GM12873 (cell line): ENCODE results near the gene AXIN2.

Experiments used
- TF ChIP-seq, protein P1 (sequence below): IDR thresholded peaks from 2 replicates; pipeline ENCODE4 v1.5.1; 2012; ENCODE audit warnings: low read depth, mild to moderate bottlenecking, moderate library complexity, low read length, control low read depth; ENCODE audit not compliant: insufficient read depth; ENCODE audit errors: missing control alignments

Gene AXIN2

DNA sequence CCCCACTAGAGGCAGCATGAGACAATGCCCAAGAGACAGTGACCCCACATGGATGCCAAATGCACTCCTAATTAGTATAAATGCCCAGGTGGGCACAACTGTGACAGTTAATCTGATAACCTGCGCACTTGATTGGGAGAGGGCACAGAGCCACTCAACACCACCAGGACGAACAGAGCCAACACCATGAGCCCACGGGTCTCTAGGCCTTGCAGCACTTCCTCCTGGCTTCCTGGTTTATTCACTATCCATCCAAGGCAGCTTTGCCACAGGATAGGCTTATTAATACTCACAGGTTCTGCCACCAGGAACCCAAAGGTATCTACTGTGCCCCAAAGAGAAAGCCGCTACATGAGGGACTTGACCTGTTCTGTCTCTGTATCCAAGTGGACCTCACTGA lies 14.9 kb downstream of the AXIN2 start:
- TF ChIP-seq, protein P1, sequence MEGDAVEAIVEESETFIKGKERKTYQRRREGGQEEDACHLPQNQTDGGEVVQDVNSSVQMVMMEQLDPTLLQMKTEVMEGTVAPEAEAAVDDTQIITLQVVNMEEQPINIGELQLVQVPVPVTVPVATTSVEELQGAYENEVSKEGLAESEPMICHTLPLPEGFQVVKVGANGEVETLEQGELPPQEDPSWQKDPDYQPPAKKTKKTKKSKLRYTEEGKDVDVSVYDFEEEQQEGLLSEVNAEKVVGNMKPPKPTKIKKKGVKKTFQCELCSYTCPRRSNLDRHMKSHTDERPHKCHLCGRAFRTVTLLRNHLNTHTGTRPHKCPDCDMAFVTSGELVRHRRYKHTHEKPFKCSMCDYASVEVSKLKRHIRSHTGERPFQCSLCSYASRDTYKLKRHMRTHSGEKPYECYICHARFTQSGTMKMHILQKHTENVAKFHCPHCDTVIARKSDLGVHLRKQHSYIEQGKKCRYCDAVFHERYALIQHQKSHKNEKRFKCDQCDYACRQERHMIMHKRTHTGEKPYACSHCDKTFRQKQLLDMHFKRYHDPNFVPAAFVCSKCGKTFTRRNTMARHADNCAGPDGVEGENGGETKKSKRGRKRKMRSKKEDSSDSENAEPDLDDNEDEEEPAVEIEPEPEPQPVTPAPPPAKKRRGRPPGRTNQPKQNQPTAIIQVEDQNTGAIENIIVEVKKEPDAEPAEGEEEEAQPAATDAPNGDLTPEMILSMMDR: no peak

DNA sequence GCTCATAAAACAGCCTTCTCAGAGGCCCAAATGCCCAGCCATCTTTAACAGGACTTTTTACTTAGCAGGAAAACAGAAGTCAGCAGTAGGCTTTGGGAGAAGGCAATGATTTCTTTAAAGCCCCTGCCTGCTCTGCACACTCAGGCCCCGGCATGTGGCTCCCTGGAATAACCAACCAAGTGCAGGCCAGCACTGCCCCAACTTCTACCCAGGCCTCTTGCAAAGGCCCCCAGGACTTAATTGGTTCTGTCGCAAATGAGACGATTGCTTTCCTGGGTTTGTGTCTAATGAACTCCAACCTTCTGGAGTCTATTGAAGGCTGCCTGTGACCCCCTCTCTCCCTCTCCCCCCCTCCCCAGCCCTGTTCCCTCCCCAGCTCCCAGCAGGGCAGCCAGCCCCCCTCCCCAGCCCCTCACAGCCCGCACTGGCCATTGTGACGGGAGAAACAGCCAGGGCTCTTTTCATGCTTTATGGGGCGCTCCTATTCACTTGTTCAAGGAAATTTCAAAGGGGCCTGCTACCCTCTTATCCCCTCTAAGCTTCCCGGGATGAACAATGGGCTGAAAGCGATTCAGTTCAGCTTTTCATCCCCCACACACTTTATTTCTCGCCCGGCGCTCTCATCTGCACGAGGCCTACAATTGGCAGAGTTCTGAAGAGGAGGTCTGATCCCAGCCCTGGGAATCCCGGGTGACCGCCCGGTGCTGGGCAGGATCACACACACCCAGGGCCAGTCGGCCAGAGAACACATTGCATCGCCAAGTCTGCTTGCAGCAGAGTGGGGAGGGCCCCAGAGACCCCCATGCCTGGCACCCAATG lies 15.5 kb downstream of the AXIN2 start:
- TF ChIP-seq, protein P1: no peak

DNA sequence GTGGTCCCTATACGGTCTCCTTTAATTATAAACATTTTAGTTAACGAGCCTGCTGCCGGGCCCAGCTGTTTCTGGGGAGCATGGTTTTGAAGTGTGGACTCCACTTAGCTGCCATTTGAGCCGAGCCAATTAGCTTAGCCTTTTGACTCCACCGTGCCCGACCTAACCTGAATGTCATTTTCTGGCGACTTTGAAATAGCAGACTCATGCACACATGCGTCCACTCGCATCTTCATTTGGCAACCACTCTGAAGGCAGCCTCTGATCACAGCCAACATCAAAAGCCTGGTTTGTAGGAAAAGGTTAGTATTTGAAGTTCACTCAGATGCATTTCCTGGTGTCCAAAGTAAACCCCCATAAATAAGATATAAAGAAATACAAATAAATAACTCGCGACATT lies 16.8 kb downstream of the AXIN2 start:
- TF ChIP-seq, protein P1: no peak

DNA sequence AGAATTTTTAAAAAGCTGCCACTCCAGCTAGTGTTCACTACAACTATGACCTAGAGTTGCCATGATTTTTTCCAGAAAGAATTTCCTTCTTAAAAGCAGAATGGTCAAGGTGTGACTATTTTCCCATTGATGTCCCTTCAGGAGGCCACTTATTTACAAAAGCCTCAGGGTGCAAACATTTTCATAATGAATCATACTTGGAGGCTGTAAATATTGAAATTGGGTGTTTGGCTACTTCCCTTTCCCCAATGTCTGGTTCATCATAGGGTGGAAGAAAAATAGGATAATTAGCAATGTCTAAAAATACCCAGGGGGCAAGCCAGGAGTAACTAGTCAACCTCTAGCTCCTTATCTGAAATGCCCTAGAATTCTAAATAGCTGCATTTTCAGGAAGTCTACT lies 18.8 kb downstream of the AXIN2 start:
- TF ChIP-seq, protein P1: no peak

DNA sequence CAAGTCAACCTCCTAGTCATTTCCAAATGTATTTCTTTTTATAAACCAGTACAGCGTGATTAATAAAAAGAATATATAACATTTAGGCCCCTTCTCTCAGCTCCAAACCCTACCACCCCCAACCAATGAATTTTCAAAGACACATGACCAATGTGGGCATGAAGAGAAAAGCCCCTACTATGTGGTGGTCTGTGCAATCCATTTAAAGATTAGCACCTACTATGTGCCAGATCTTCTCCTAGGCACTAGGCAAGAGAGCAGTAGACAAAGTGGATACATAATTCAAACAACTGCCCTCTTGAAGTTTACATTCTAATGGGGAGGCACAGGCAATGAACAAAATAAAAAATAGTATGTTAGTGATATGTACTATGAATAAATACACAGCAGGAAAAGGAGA lies 19.4 kb downstream of the AXIN2 start:
- TF ChIP-seq, protein P1: no peak

DNA sequence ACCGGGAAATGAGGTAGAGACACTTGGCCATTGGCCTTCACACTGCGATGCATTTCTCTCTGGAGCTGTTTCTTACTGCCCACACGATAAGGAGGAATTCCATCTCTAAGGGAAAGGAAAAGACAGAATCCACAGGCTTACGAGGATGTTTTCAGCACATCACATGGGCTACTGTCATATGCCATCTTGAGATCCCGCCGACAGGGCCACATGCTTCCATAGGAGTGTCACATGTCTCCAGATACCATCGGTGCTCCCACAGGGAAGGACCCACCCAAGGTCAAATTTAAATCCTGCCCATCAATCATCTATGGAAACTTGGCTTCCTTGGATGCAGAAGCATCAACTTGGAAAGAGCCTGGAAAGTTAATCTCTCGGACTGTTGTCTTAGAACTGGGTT lies 20.0 kb downstream of the AXIN2 start:
- TF ChIP-seq, protein P1: no peak

DNA sequence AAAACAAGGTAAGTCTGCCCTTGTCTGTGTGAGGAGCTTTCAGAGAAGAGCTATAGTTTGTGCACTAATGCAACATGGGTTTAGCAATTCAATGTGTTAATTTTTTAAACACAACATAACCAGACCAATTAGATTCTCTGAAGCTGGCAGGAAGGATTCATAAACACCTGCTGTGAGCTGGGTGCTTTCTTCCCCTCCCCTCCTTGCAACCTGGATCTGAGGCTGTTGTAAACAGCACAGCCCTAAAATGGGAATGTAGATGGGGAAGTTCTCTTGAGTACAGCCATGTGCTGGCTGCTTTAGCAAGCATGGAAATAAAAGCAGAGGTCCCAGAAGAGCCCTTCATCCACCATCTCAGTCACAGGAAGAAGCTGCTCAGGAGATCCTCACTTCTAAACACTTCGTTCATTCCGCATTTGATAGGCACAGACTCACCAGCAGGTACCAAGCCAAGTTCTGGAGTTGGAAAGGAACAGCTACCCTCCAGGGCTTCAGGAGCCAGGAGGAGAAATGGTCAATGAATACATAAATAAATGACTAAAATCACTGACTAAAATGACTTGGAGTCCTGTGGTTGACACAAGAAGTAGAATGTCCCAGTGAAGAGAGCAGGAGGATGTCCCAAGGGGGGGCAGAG lies 21.7 kb downstream of the AXIN2 start:
- TF ChIP-seq, protein P1: no peak
